GM12878 (cell line): ENCODE results near the gene BCAP31. TPM values are rescaled to one million over a fixed set of nuclear protein-coding genes. Genes with fewer than 3 reads are reported as not detected.

Experiments used
- ATAC-seq: fragments of 200-7000 bp; cut with Tn5 transposase; 3 replicates; pipeline ENCODE4 v1.9.1; 2020; ENCODE audit warnings: mild to moderate bottlenecking, moderate library complexity
- BruUV-seq: library from RNA; stranded (reverse); fragments of 400-500 nt; replicated peaks from 2 replicates; lab custom pipeline; 2021; lab: Mats Ljungman, UMichigan
- CTCF ChIA-PET: fragments of 300-600 bp; sonication (Branson Sonifier 250); formaldehyde crosslinking; extraction: SDS; loops from one replicate; lab custom pipeline; 2021; ENCODE audit warnings: inconsistent platforms; lab: Yijun Ruan, JAX
- POLR2A ChIA-PET: fragments of 350-600 bp; formaldehyde crosslinking; extraction: SDS; loops from one replicate; lab custom pipeline; 2021; ENCODE audit warnings: inconsistent platforms; lab: Charles Lee
- RAD21 ChIA-PET: fragments of 300-600 bp; sonication (Branson Sonifier 250); formaldehyde crosslinking; loops from one replicate; lab custom pipeline; 2023; ENCODE audit warnings: antibody characterized with exemption; ENCODE audit not compliant: unreplicated experiment; lab: Charles Lee
- SMC1A ChIA-PET: fragments of 300-600 bp; sonication (Branson Sonifier 250); formaldehyde crosslinking; loops from one replicate; lab custom pipeline; 2023; ENCODE audit not compliant: unreplicated experiment, uncharacterized antibody; lab: Charles Lee
- DNase-seq: peaks from one replicate; pipeline ENCODE4 v3.0.0-alpha.2; 2011; ENCODE audit warnings: low read depth, low spot score
- FAIRE-seq: peaks from 3 replicates; lab custom pipeline; 2011; peaks lifted over from hg19 to GRCh38; lab: Jason Lieb, UNC
- H2AFZ ChIP-seq: 2 replicates; pipeline ENCODE4 v1.6.0; 2011; ENCODE audit warnings: low read depth, low read length, control low read depth; ENCODE audit not compliant: control insufficient read depth
- H3K27ac ChIP-seq: 2 replicates; pipeline ENCODE4 v1.5.1; 2011; ENCODE audit warnings: control low read depth; ENCODE audit not compliant: control insufficient read depth, insufficient read depth
- H3K27me3 ChIP-seq, 2 experiments: replicated peaks in 1 of 2; 2 replicates each; pipeline versions ENCODE4 v1.6.0 to v1.6.1; 2011; ENCODE audit warnings: low read length in 1 of 2; ENCODE audit not compliant: control insufficient read depth in 2 of 2, insufficient read depth in 2 of 2
- H3K36me3 ChIP-seq, 2 experiments: 2 replicates each; pipeline ENCODE4 v1.5.1; 2011; ENCODE audit warnings: low read length in 1 of 2; ENCODE audit not compliant: control insufficient read depth in 2 of 2, insufficient read depth in 2 of 2
- H3K4me1 ChIP-seq: 2 replicates; pipeline ENCODE4 v1.6.1; 2011; ENCODE audit warnings: mild to moderate bottlenecking, low read length, moderate library complexity, mixed read lengths; ENCODE audit not compliant: control insufficient read depth, insufficient read depth
- H3K4me2 ChIP-seq: 2 replicates; pipeline ENCODE4 v1.6.0; 2011; ENCODE audit warnings: control low read depth; ENCODE audit not compliant: control insufficient read depth, insufficient read depth
- H3K4me3 ChIP-seq: fragments of 200-600 bp; sonication (generic); 2 replicates; pipeline ENCODE4 v1.5.1; 2016
- H3K79me2 ChIP-seq: 2 replicates; pipeline ENCODE4 v1.6.0; 2011; ENCODE audit warnings: low read length; ENCODE audit not compliant: control insufficient read depth, insufficient read depth
- H3K9ac ChIP-seq: 2 replicates; pipeline ENCODE4 v1.8.0; 2011; ENCODE audit warnings: low read length, control low read depth, mixed read lengths; ENCODE audit not compliant: control insufficient read depth, insufficient read depth
- H3K9me3 ChIP-seq: replicated peaks from 3 replicates; pipeline ENCODE4 v1.5.1; 2011; ENCODE audit warnings: mild to moderate bottlenecking, low read length; ENCODE audit not compliant: control insufficient read depth, insufficient read depth
- H4K20me1 ChIP-seq: 2 replicates; pipeline ENCODE4 v1.6.0; 2011; ENCODE audit not compliant: control insufficient read depth, insufficient read depth
- ASH2L ChIP-seq: fragments of 300-600, 200-600 bp; sonication (generic); IDR thresholded peaks from 2 replicates; pipeline ENCODE4 v1.6.1; 2017; ENCODE audit warnings: low read depth, mild to moderate bottlenecking, borderline replicate concordance
- BMI1 ChIP-seq: fragments of 450-650 bp; IDR thresholded peaks from 2 replicates; pipeline ENCODE4 v1.6.1; 2016; ENCODE audit warnings: mild to moderate bottlenecking, moderate library complexity, borderline replicate concordance
- FOS ChIP-seq: IDR thresholded peaks from 3 replicates; pipeline ENCODE4 v1.6.1; 2011; ENCODE audit warnings: borderline replicate concordance; ENCODE audit not compliant: insufficient read length; ENCODE audit errors: extremely low read depth
- MEF2A ChIP-seq: IDR thresholded peaks from 2 replicates; pipeline ENCODE4 v1.6.1; 2011; ENCODE audit warnings: low read depth, mild to moderate bottlenecking, low read length, moderate library complexity; ENCODE audit not compliant: insufficient read depth
- MEF2B ChIP-seq: fragments of 450-650 bp; IDR thresholded peaks from 2 replicates; pipeline ENCODE4 v1.6.1; 2018; ENCODE audit warnings: mild to moderate bottlenecking, moderate library complexity; ENCODE audit not compliant: partially characterized antibody, poor library complexity, severe bottlenecking
- MYB ChIP-seq: fragments of 150-350 bp; IDR thresholded peaks from 2 replicates; pipeline ENCODE4 v1.6.1; 2014; ENCODE audit warnings: mild to moderate bottlenecking, low read depth, low read length, borderline replicate concordance
- NFYB ChIP-seq: IDR thresholded peaks from 2 replicates; pipeline ENCODE4 v1.6.1; 2011; ENCODE audit warnings: low read depth, mild to moderate bottlenecking, low read length, improper control_type of control experiment, moderate library complexity; ENCODE audit not compliant: insufficient read depth
- POLR2AphosphoS5 ChIP-seq: IDR thresholded peaks from 2 replicates; pipeline ENCODE4 v1.6.1; 2011; ENCODE audit warnings: mild to moderate bottlenecking, low read length, inconsistent platforms
- RBBP5 ChIP-seq: fragments of 200-600 bp; sonication (generic); conservative IDR thresholded peaks from 2 replicates; pipeline ENCODE4 v1.6.1; 2016
- SPI1 ChIP-seq: IDR thresholded peaks from 2 replicates; pipeline ENCODE4 v1.6.1; 2011; ENCODE audit warnings: low read depth, mild to moderate bottlenecking, low read length, moderate library complexity, borderline replicate concordance; ENCODE audit not compliant: insufficient read depth
- SREBF2 ChIP-seq: IDR thresholded peaks from 2 replicates; pipeline ENCODE4 v1.6.1; 2012; ENCODE audit warnings: mild to moderate bottlenecking, low read length
- STAT3 ChIP-seq: IDR thresholded peaks from 2 replicates; pipeline ENCODE4 v1.6.1; 2011; ENCODE audit warnings: low read depth, low read length, improper control_type of control experiment
- TCF7 ChIP-seq: IDR thresholded peaks from 2 replicates; pipeline ENCODE4 v1.6.1; 2014; ENCODE audit warnings: antibody characterized with exemption, borderline replicate concordance
- ZNF622 ChIP-seq: fragments of 450-650 bp; IDR thresholded peaks from 2 replicates; pipeline ENCODE4 v1.6.1; 2017; ENCODE audit warnings: mild to moderate bottlenecking, inconsistent platforms
- WGBS: methylation state at CpG from one replicate; pipeline ENCODE4 v1.1.6; 2016; ENCODE audit warnings: low lambda C conversion rate; ENCODE audit not compliant: insufficient replicate concordance, insufficient coverage; ENCODE audit errors: missing lambda C conversion rate; 5-methylcytosine and 5-hydroxymethylcytosine counted together
- in situ Hi-C: fragments of 300-500 bp; cut with MboI; formaldehyde crosslinking; loops from 9 replicates; pipeline ENCODE4 v1.14.3; 2018; ENCODE audit warnings: mixed read lengths
- intact Hi-C: fragments of 100-400 bp; cut with micrococcal nuclease; formaldehyde crosslinking; loops from one replicate; pipeline ENCODE4 v1.14.2; 2022; ENCODE audit not compliant: unreplicated experiment
- polyA plus RNA-seq, 11 experiments: library from polyadenylated mRNA; depleted of rRNA in 4 of 11; unstranded in 6 of 11; stranded (reverse) in 5 of 11; fragments of >200 nt; fragmentation: Nextera tagmentation in 4 of 11; fragmentation: Illumina TruSeq in 1 of 11; extraction: Ambion mirVana in 4 of 11; extraction: Trizol in 1 of 11; gene quantifications; 1 replicate in 1 of 11; 2 replicates in 10 of 11; pipeline versions ENCODE4 v1.2.1 to v1.2.3, GENCODE V29; 2011 to 2016; ENCODE audit warnings: inconsistent platforms in 2 of 11, missing spikeins in 2 of 11, low read depth in 1 of 11
- total RNA-seq, 4 experiments: library from RNA; depleted of rRNA in 3 of 4; stranded (reverse); fragments of >200 nt in 3 of 4; fragmentation: Illumina TruSeq in 1 of 4; extraction: Trizol in 1 of 4; gene quantifications; 2 replicates each; pipeline versions ENCODE4 v1.2.1 to v1.2.3, GENCODE V29; 2013 to 2021
- TF ChIP-seq, protein P1 (sequence below): fragments of 450-650 bp; IDR thresholded peaks from 2 replicates; pipeline ENCODE4 v1.6.1; 2017; ENCODE audit warnings: mild to moderate bottlenecking, moderate library complexity

BCAP31 gene
- total and polyA plus RNA-seq, 10 of the 15 experiments (the other 5 are each of a cell fraction or from before 2014, with no cell fraction given): 63.1 to 246 (median 95.6) TPM

DNA sequence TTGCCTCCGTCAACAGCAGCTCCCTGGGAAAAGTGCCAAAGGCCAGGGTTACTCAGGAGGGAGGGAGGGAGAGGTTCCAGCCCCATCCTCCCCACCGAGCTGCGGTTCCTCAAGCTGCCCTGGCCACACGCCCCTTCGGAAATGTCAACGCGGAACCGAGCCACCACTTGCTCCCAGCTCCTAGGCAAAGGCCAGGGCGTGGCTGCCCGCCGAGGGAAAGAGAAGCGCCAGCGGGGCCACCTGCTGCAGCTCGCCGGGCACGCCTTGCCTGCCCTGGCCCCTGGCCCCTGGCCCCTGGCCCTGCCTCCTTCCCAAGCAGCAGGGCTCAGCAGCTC is 21.2 kb downstream of the BCAP31 start:
- Histone ChIP-seq H3K27me3 (no peaks in the 10 kb centered on the region), H3K4me2 (no peak overlapping the region), H2AFZ (no peak overlapping the region), H3K4me3 (no peak overlapping the region), H3K9ac (no peak overlapping the region), H3K9me3 (no peaks in the 10 kb centered on the region), H3K36me3 (peaks cover 0 to 2% of the 10 kb centered on the region in 2 experiments; a peak in 2 of 4 replicates), H3K27ac (no peak overlapping the region), H3K4me1 (no peaks in the 10 kb centered on the region), H3K79me2 (no peaks in the 10 kb centered on the region), H4K20me1 (no peaks in the 10 kb centered on the region)
- ATAC-seq (no peak), DNase-seq (no peak), FAIRE-seq (no peak)
- 78% methylated on average over 16 of the region's 16 CpGs for WGBS
- no TSS peak for BruUV-seq
- RAD21 ChIA-PET: no interaction called here
- SMC1A ChIA-PET: no interaction called here
- POLR2A ChIA-PET: no interaction called here
- CTCF ChIA-PET: no interaction called here
- TF ChIP-seq ASH2L (no peak), SPI1 (no peak), BMI1 (no peak), FOS (no peak), POLR2AphosphoS5 (no peak), STAT3 (no peak), TCF7 (no peak), ZNF622 (no peak), RBBP5 (no peak), MEF2B (no peak), MYB (no peak), SREBF2 (no peak), NFYB (no peak), MEF2A (no peak)
- TF ChIP-seq, protein P1, sequence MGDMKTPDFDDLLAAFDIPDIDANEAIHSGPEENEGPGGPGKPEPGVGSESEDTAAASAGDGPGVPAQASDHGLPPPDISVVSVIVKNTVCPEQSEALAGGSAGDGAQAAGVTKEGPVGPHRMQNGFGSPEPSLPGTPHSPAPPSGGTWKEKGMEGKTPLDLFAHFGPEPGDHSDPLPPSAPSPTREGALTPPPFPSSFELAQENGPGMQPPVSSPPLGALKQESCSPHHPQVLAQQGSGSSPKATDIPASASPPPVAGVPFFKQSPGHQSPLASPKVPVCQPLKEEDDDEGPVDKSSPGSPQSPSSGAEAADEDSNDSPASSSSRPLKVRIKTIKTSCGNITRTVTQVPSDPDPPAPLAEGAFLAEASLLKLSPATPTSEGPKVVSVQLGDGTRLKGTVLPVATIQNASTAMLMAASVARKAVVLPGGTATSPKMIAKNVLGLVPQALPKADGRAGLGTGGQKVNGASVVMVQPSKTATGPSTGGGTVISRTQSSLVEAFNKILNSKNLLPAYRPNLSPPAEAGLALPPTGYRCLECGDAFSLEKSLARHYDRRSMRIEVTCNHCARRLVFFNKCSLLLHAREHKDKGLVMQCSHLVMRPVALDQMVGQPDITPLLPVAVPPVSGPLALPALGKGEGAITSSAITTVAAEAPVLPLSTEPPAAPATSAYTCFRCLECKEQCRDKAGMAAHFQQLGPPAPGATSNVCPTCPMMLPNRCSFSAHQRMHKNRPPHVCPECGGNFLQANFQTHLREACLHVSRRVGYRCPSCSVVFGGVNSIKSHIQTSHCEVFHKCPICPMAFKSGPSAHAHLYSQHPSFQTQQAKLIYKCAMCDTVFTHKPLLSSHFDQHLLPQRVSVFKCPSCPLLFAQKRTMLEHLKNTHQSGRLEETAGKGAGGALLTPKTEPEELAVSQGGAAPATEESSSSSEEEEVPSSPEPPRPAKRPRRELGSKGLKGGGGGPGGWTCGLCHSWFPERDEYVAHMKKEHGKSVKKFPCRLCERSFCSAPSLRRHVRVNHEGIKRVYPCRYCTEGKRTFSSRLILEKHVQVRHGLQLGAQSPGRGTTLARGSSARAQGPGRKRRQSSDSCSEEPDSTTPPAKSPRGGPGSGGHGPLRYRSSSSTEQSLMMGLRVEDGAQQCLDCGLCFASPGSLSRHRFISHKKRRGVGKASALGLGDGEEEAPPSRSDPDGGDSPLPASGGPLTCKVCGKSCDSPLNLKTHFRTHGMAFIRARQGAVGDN: no peak
- in situ Hi-C loops: no loop called here
- intact Hi-C loops: no loop called here
